BE2C (cell line): ENCODE measurements around the gene SNX27.

ENCODE experiments used
- DNase-seq: peaks from one replicate; pipeline ENCODE4 v3.0.0-alpha.2; 2020
- H3K27me3 ChIP-seq: fragments of 250-450 bp; sonication (Bioruptor Pico); 2 replicates; pipeline ENCODE4 v1.5.1; 2020; ENCODE audit warnings: mild to moderate bottlenecking
- H3K36me3 ChIP-seq: fragments of 250-450 bp; sonication (Bioruptor Pico); 2 replicates; pipeline ENCODE4 v1.5.1; 2020; ENCODE audit warnings: mild to moderate bottlenecking
- H3K4me1 ChIP-seq: fragments of 250-450 bp; sonication (Bioruptor Pico); 2 replicates; pipeline ENCODE4 v1.5.1; 2020
- H3K4me3 ChIP-seq: 2 replicates; pipeline ENCODE4 v1.5.1; 2011; ENCODE audit warnings: low read depth, low read length
- H3K9me3 ChIP-seq: fragments of 250-450 bp; sonication (Bioruptor Pico); 2 replicates; pipeline ENCODE4 v1.5.1; 2020
- CTCF ChIP-seq: IDR thresholded peaks from 2 replicates; pipeline ENCODE4 v1.5.1; 2012; ENCODE audit warnings: mild to moderate bottlenecking, low read depth, low read length

Gene SNX27

GRCh38 chr1:151705146-151705545, 93.3 kb downstream of the SNX27 start:
- no peak for TF ChIP-seq CTCF
- H3K27me3 ChIP-seq, result no peaks in the 10 kb centered on the region
- no peaks in the 10 kb centered on the region for H3K9me3 ChIP-seq
- H3K4me1 ChIP-seq, result peaks cover 7% of the 10 kb centered on the region
- H3K36me3 ChIP-seq, result peaks cover 10% of the 10 kb centered on the region
- no peak for DNase-seq
- H3K4me3 ChIP-seq, result no peak overlapping the region

GRCh38 chr1:151705753-151706463, 94.1 kb downstream of the SNX27 start:
- peaks cover 9% of the 10 kb centered on the region for H3K36me3 ChIP-seq
- no peaks in the 10 kb centered on the region for H3K27me3 ChIP-seq
- H3K4me3 ChIP-seq, result no peak overlapping the region
- peaks cover 13% of the 10 kb centered on the region for H3K4me1 ChIP-seq
- TF ChIP-seq CTCF, result no peak
- DNase-seq, result no peak
- no peaks in the 10 kb centered on the region for H3K9me3 ChIP-seq

- DNase-seq, result no peak
- Histone ChIP-seq H3K4me1 (peaks cover 15% of the 10 kb centered on the region), H3K4me3 (no peak overlapping the region), H3K27me3 (no peaks in the 10 kb centered on the region), H3K36me3 (peaks cover 9% of the 10 kb centered on the region), H3K9me3 (no peaks in the 10 kb centered on the region)
- TF ChIP-seq CTCF, result no peak
These were observed 94.9 kb downstream of the SNX27 start for GRCh38 chr1:151706464-151707415.

GRCh38 chr1:151707541-151708065, 95.8 kb downstream of the SNX27 start:
- DNase-seq, result no peak
- Histone ChIP-seq H3K9me3 (no peaks in the 10 kb centered on the region), H3K36me3 (peaks cover 9% of the 10 kb centered on the region), H3K4me1 (peaks cover 15% of the 10 kb centered on the region), H3K27me3 (no peaks in the 10 kb centered on the region), H3K4me3 (no peak overlapping the region)
- TF ChIP-seq CTCF, result no peak

GRCh38 chr1:151708891-151709290, 97.0 kb downstream of the SNX27 start:
- no peaks in the 10 kb centered on the region for H3K27me3 ChIP-seq
- no peak for DNase-seq
- H3K9me3 ChIP-seq, result no peaks in the 10 kb centered on the region
- peaks cover 9% of the 10 kb centered on the region for H3K36me3 ChIP-seq
- peaks cover 15% of the 10 kb centered on the region for H3K4me1 ChIP-seq
- H3K4me3 ChIP-seq, result no peak overlapping the region
- TF ChIP-seq CTCF, result no peak
